GM12891 (cell line): Measurements from ENCODE around the gene MAJIN.

Experiments
- POLR2A ChIP-seq: IDR thresholded peaks from 2 replicates; pipeline ENCODE4 v1.6.1; 2011; ENCODE audit warnings: low read depth, low read length, control low read depth
- POLR2AphosphoS5 ChIP-seq: IDR thresholded peaks from 2 replicates; pipeline ENCODE4 v1.6.1; 2011; ENCODE audit warnings: low read depth, low read length, control low read depth
- TAF1 ChIP-seq: IDR thresholded peaks from 2 replicates; pipeline ENCODE4 v1.6.1; 2011; ENCODE audit warnings: low read depth, low read length, control low read depth

DNA sequence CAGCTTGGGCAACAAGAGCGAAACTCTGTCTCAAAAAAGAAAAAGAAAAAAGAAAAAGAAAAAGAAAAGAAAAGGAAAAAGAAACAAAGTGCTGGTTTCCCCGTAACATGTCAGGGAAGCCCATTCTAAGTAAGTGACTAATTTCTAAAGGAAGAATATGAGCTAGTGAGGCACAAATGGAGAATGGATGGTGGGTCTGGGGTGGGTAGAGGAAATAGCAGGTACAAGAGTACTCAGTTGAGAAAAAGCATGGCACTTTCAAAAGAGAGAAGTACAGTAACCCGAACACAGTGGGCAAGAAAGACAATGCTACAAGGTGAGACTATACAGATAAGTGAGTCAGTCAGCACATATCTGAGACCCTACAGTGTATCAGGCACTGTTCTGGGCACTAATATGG is 4.5 kb downstream of the MAJIN start:
- no peak for TF ChIP-seq POLR2A
- TF ChIP-seq POLR2AphosphoS5, result no peak
- no peak for TF ChIP-seq TAF1
